H9 (cell line): ENCODE results near the gene TRIM67. TPM values are rescaled to one million over a fixed set of nuclear protein-coding genes. Genes with fewer than 3 reads are reported as not detected.

Source experiments
- DNase-seq: peaks from one replicate; pipeline ENCODE4 v3.0.0-alpha.2; 2017
- H2AFZ ChIP-seq: one replicate; pipeline ENCODE4 v1.6.1; 2013; ENCODE audit warnings: mild to moderate bottlenecking, low read length, control low read depth, moderate library complexity
- H2AK5ac ChIP-seq: 2 replicates; pipeline ENCODE4 v1.6.1; 2013; ENCODE audit warnings: low read length, control low read depth, mixed read lengths; ENCODE audit not compliant: insufficient read length
- H2BK120ac ChIP-seq: one replicate; pipeline ENCODE4 v1.6.1; 2013; ENCODE audit warnings: low read depth, mild to moderate bottlenecking, low read length, control low read depth, inconsistent platforms; ENCODE audit not compliant: poor library complexity, severe bottlenecking
- H2BK12ac ChIP-seq: 2 replicates; pipeline ENCODE4 v1.6.1; 2013; ENCODE audit warnings: low read length, control low read depth, mixed read lengths, low read depth; ENCODE audit not compliant: insufficient read length
- H2BK15ac ChIP-seq: 2 replicates; pipeline ENCODE4 v1.6.1; 2013; ENCODE audit warnings: low read depth, low read length, control low read depth
- H2BK20ac ChIP-seq: one replicate; pipeline ENCODE4 v1.6.1; 2013; ENCODE audit warnings: low read depth, mild to moderate bottlenecking, low read length, control low read depth, inconsistent platforms; ENCODE audit not compliant: poor library complexity, severe bottlenecking
- H2BK5ac ChIP-seq: 2 replicates; pipeline ENCODE4 v1.6.1; 2013; ENCODE audit warnings: low read length, control low read depth, mixed read lengths; ENCODE audit not compliant: insufficient read length
- H3K14ac ChIP-seq: 2 replicates; pipeline ENCODE4 v1.6.1; 2013; ENCODE audit warnings: low read length, control low read depth; ENCODE audit not compliant: insufficient read depth
- H3K18ac ChIP-seq: 2 replicates; pipeline ENCODE4 v1.6.1; 2013; ENCODE audit warnings: low read depth, mild to moderate bottlenecking, mixed read lengths, low read length, control low read depth; ENCODE audit not compliant: insufficient read length
- H3K23ac ChIP-seq: 2 replicates; pipeline ENCODE4 v1.6.1; 2013; ENCODE audit warnings: low read length, control low read depth, mixed read lengths, low read depth; ENCODE audit not compliant: insufficient read length
- H3K23me2 ChIP-seq: 2 replicates; pipeline ENCODE4 v1.6.1; 2013; ENCODE audit warnings: low read depth, mild to moderate bottlenecking, mixed read lengths, low read length, control low read depth; ENCODE audit not compliant: insufficient read length, poor library complexity, severe bottlenecking
- H3K27ac ChIP-seq: 2 replicates; pipeline ENCODE4 v1.5.1; 2013; ENCODE audit warnings: low read length, control low read depth, mixed read lengths, low read depth; ENCODE audit not compliant: insufficient read length
- H3K27me3 ChIP-seq: 2 replicates; pipeline ENCODE4 v1.6.1; 2013; ENCODE audit warnings: low read length, control low read depth, inconsistent platforms; ENCODE audit not compliant: insufficient read depth
- H3K4ac ChIP-seq: 2 replicates; pipeline ENCODE4 v1.6.1; 2013; ENCODE audit warnings: low read depth, mild to moderate bottlenecking, control low read depth, inconsistent platforms, low read length, moderate library complexity
- H3K4me1 ChIP-seq: 2 replicates; pipeline ENCODE4 v1.6.1; 2013; ENCODE audit warnings: low read length, control low read depth, inconsistent platforms; ENCODE audit not compliant: insufficient read depth
- H3K4me2 ChIP-seq: 2 replicates; pipeline ENCODE4 v1.6.1; 2013; ENCODE audit warnings: low read length, control low read depth, mixed read lengths; ENCODE audit not compliant: insufficient read length, insufficient read depth
- H3K56ac ChIP-seq: 2 replicates; pipeline ENCODE4 v1.6.1; 2013; ENCODE audit warnings: low read depth, mild to moderate bottlenecking, mixed read lengths, low read length, control low read depth; ENCODE audit not compliant: insufficient read length
- H3K79me1 ChIP-seq: 2 replicates; pipeline ENCODE4 v1.6.1; 2013; ENCODE audit warnings: low read depth, mild to moderate bottlenecking, moderate library complexity, low read length, control low read depth, inconsistent platforms; ENCODE audit not compliant: insufficient read depth, poor library complexity, severe bottlenecking
- H3K79me2 ChIP-seq: 2 replicates; pipeline ENCODE4 v1.6.1; 2013; ENCODE audit warnings: low read length, control low read depth, inconsistent platforms; ENCODE audit not compliant: insufficient read depth
- H3K9ac ChIP-seq: 2 replicates; pipeline ENCODE4 v1.6.1; 2013; ENCODE audit warnings: low read length, control low read depth, mixed read lengths; ENCODE audit not compliant: insufficient read length; ENCODE audit errors: extremely low read depth
- H3K9me3 ChIP-seq: one replicate; pipeline ENCODE4 v1.6.1; 2013; ENCODE audit warnings: low read depth, low read length, inconsistent platforms; ENCODE audit not compliant: control insufficient read depth
- H3T11ph ChIP-seq: one replicate; pipeline ENCODE4 v1.6.1; 2013; ENCODE audit warnings: mild to moderate bottlenecking, low read length, control low read depth, inconsistent platforms
- H4K20me1 ChIP-seq: one replicate; pipeline ENCODE4 v1.6.1; 2013; ENCODE audit not compliant: control insufficient read depth, insufficient read length, insufficient read depth
- H4K5ac ChIP-seq: 2 replicates; pipeline ENCODE4 v1.6.1; 2013; ENCODE audit warnings: low read depth, mild to moderate bottlenecking, mixed read lengths, low read length, control low read depth; ENCODE audit not compliant: insufficient read length
- H4K8ac ChIP-seq: replicated peaks from 2 replicates; pipeline ENCODE4 v1.6.1; 2013; ENCODE audit warnings: low read length, control low read depth, mixed read lengths, low read depth; ENCODE audit not compliant: insufficient read length
- H4K91ac ChIP-seq: 2 replicates; pipeline ENCODE4 v1.6.1; 2013; ENCODE audit warnings: low read depth, mild to moderate bottlenecking, moderate library complexity, mixed read lengths, low read length, control low read depth; ENCODE audit not compliant: insufficient read length
- H3K27ac Mint-ChIP-seq, 3 experiments: 2 replicates in 2 of 3; 3 replicates in 1 of 3; pipeline ENCODE4 v1.8.0; 2020 to 2021; ENCODE audit warnings: mixed read lengths in 3 of 3, mild to moderate bottlenecking in 1 of 3, moderate library complexity in 1 of 3
- H3K27me3 Mint-ChIP-seq: 2 replicates; pipeline ENCODE4 v1.8.0; 2021; ENCODE audit warnings: low read depth, mild to moderate bottlenecking, moderate library complexity, mixed read lengths
- H3K36me3 Mint-ChIP-seq, 3 experiments: 2 replicates in 2 of 3; 3 replicates in 1 of 3; pipeline ENCODE4 v1.8.0; 2020 to 2021; ENCODE audit warnings: low read depth in 3 of 3, mixed read lengths in 3 of 3; ENCODE audit not compliant: insufficient read depth in 1 of 3
- H3K4me1 Mint-ChIP-seq, 2 experiments: 2 replicates each; pipeline ENCODE4 v1.8.0; 2020; ENCODE audit warnings: mixed read lengths in 2 of 2
- H3K4me3 Mint-ChIP-seq, 2 experiments: 2 replicates in 1 of 2; 3 replicates in 1 of 2; pipeline ENCODE4 v1.8.0; 2020 to 2021; ENCODE audit warnings: mild to moderate bottlenecking in 2 of 2, mixed read lengths in 2 of 2, moderate library complexity in 1 of 2
- H3K9me3 Mint-ChIP-seq, 2 experiments: 2 replicates in 1 of 2; 3 replicates in 1 of 2; pipeline ENCODE4 v1.8.0; 2020; ENCODE audit warnings: mild to moderate bottlenecking in 2 of 2, mixed read lengths in 2 of 2, moderate library complexity in 1 of 2
- WGBS: extraction: QIAGEN DNeasy Blood & Tissue Kit; methylation state at CpG from one replicate; pipeline ENCODE4 v1.1.7; 2013; ENCODE audit warnings: missing lambda C conversion rate, low lambda C conversion rate, mixed read lengths; ENCODE audit not compliant: insufficient read length; ENCODE audit errors: extremely low coverage; 5-methylcytosine and 5-hydroxymethylcytosine counted together
- total RNA-seq: library from RNA; stranded (reverse); gene quantifications from 2 replicates; pipeline ENCODE4 v1.2.1, GENCODE V29; 2021
- TF ChIP-seq, protein P1 (sequence below): fragments of 200-600 bp; sonication (generic); conservative IDR thresholded peaks from 3 replicates; pipeline ENCODE4 v1.8.0; 2021; ENCODE audit warnings: antibody characterized with exemption, mild to moderate bottlenecking

TRIM67 gene
- total RNA-seq, 1 experiment from 2014 or later = not detected

GRCh38 chr1:231242516-231243198 is 80.8 kb downstream of the TRIM67 start:
- Histone ChIP-seq H3K27me3 (no peaks in the 10 kb centered on the region), H2AK5ac (no peak overlapping the region), H2AFZ (no peak overlapping the region), H3K9ac (no peak overlapping the region), H2BK120ac (no peak overlapping the region), H2BK15ac (no peak overlapping the region), H3K23ac (no peak overlapping the region), H2BK20ac (no peak overlapping the region), H3K14ac (no peak overlapping the region), H4K20me1 (no peaks in the 10 kb centered on the region), H3K9me3 (no peaks in the 10 kb centered on the region), H3K4ac (no peak overlapping the region), H4K5ac (no peak overlapping the region), H3K27ac (no peak overlapping the region), H2BK5ac (no peak overlapping the region), H4K91ac (no peak overlapping the region), H3K18ac (no peak overlapping the region), H3K79me1 (no peaks in the 10 kb centered on the region), H3K23me2 (peaks cover 14% of the 10 kb centered on the region), H3K4me1 (no peaks in the 10 kb centered on the region), H4K8ac (no peak overlapping the region), H2BK12ac (no peak overlapping the region), H3K4me2 (peak overlapping the region; percentile 90), H3T11ph (no peak overlapping the region), H3K56ac (no peak overlapping the region), H3K79me2 (peaks cover 4% of the 10 kb centered on the region)
- TF ChIP-seq, protein P1, sequence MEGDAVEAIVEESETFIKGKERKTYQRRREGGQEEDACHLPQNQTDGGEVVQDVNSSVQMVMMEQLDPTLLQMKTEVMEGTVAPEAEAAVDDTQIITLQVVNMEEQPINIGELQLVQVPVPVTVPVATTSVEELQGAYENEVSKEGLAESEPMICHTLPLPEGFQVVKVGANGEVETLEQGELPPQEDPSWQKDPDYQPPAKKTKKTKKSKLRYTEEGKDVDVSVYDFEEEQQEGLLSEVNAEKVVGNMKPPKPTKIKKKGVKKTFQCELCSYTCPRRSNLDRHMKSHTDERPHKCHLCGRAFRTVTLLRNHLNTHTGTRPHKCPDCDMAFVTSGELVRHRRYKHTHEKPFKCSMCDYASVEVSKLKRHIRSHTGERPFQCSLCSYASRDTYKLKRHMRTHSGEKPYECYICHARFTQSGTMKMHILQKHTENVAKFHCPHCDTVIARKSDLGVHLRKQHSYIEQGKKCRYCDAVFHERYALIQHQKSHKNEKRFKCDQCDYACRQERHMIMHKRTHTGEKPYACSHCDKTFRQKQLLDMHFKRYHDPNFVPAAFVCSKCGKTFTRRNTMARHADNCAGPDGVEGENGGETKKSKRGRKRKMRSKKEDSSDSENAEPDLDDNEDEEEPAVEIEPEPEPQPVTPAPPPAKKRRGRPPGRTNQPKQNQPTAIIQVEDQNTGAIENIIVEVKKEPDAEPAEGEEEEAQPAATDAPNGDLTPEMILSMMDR = no peak
- H3K4me1 Mint-ChIP-seq = peaks cover 17 to 18% of the 10 kb centered on the region in 2 experiments
- no peaks in the 10 kb centered on the region for H3K9me3 Mint-ChIP-seq
- peaks cover 0 to 15% (median 9%) of the 10 kb centered on the region in 3 experiments; a peak in 5 of 7 replicates for H3K36me3 Mint-ChIP-seq
- H3K4me3 Mint-ChIP-seq = peak overlapping the region; percentile 93 to 95; a peak in 4 of 5 replicates
- H3K27ac Mint-ChIP-seq = no peak overlapping the region
- no peak for DNase-seq
- WGBS = no CpG with 5 or more reads among the region's 5 CpGs
- H3K27me3 Mint-ChIP-seq = no peaks in the 10 kb centered on the region
